Measurements from ENCODE around the gene SLC6A3. TPM values are rescaled to one million over a fixed set of nuclear protein-coding genes. Genes with fewer than 3 reads are reported as not detected.

The SLC6A3 gene
- total RNA-seq, 4 donors from 2014 or later = not detected

DNA sequence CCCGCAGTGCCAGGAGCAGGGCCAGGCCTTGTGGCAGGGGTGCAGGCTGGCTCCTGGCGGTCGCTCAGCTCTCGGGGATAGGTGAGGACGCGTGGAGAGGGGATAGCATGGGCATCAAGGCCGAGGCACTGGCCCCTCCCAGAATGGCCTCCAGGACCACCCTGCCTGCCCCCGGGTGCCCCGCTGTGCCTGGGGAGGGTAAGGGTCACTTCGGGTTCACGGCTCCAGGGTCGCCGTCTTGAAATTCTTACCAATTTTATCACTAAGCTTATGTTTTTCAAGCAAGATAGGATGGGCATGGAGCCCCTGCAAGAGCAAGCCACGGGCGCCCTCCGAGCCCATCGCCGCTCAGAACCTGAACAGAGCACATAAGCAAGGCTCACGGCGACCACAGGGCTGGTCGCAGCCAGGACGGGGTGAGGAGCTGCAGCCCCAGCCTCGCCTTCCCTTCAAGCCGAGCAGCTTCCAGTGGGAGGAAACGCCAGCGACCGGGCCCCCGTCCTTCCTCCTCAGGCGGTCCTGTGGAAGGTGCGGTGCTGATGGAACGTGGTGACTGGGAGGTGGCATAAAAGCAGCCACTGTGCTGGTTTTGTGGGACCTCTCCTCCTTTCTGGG lies 86.1 kb downstream of the SLC6A3 start:
- no peak for ATAC-seq
- Histone ChIP-seq H3K9me3 (no peaks in the 10 kb centered on the region), H3K4me1 (no peaks in the 10 kb centered on the region), H3K27ac (no peak overlapping the region), H3K36me3 (no peaks in the 10 kb centered on the region), H3K27me3 (peaks cover 13 to 31% (median 17%) of the 10 kb centered on the region in 3 donors), H3K4me3 (no peak overlapping the region)
- no peak for DNase-seq
- in situ Hi-C loops (cut with MboI; ENCODE audit: low sequenced_read_pairs in 4 of 4) (no loop called here), intact Hi-C loops (cut with DNase I; ENCODE audit: low total_unique reads) (no loop called here)
- no peak for TF ChIP-seq POLR2A (IDR thresholded peaks at IDR 0.05)
- TF ChIP-seq, protein P1, sequence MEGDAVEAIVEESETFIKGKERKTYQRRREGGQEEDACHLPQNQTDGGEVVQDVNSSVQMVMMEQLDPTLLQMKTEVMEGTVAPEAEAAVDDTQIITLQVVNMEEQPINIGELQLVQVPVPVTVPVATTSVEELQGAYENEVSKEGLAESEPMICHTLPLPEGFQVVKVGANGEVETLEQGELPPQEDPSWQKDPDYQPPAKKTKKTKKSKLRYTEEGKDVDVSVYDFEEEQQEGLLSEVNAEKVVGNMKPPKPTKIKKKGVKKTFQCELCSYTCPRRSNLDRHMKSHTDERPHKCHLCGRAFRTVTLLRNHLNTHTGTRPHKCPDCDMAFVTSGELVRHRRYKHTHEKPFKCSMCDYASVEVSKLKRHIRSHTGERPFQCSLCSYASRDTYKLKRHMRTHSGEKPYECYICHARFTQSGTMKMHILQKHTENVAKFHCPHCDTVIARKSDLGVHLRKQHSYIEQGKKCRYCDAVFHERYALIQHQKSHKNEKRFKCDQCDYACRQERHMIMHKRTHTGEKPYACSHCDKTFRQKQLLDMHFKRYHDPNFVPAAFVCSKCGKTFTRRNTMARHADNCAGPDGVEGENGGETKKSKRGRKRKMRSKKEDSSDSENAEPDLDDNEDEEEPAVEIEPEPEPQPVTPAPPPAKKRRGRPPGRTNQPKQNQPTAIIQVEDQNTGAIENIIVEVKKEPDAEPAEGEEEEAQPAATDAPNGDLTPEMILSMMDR (IDR thresholded peaks at IDR 0.05 in 4 of 5, conservative IDR thresholded peaks at IDR 0.05 in 1 of 5) = no peak

DNA sequence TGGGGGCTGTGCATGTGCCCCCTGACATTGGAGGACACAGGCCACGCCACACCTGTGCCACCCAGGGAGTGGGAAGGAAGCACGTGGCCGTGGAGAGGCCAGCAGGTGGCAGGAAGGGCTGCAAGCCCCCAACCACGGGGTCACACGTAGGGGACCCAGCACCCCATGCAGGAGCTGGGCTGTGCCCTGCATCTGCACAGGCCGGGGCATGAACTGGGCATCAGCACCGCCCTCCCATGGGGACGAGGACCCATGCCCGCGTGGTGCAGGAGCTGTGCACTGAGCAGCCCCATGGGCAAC lies 86.6 kb downstream of the SLC6A3 start:
- Histone ChIP-seq H3K4me1 (no peaks in the 10 kb centered on the region), H3K9me3 (no peaks in the 10 kb centered on the region), H3K36me3 (no peaks in the 10 kb centered on the region), H3K4me3 (no peak overlapping the region), H3K27ac (no peak overlapping the region), H3K27me3 (peaks cover 13 to 31% (median 13%) of the 10 kb centered on the region in 3 donors)
- ATAC-seq (no peak), DNase-seq (no peak)
- in situ Hi-C loops (cut with MboI; ENCODE audit: low sequenced_read_pairs in 4 of 4) (no loop called here), intact Hi-C loops (cut with DNase I; ENCODE audit: low total_unique reads) (no loop called here)
- TF ChIP-seq, protein P1 (IDR thresholded peaks at IDR 0.05 in 4 of 5, conservative IDR thresholded peaks at IDR 0.05 in 1 of 5) = no peak
- no peak for TF ChIP-seq POLR2A (IDR thresholded peaks at IDR 0.05)

DNA sequence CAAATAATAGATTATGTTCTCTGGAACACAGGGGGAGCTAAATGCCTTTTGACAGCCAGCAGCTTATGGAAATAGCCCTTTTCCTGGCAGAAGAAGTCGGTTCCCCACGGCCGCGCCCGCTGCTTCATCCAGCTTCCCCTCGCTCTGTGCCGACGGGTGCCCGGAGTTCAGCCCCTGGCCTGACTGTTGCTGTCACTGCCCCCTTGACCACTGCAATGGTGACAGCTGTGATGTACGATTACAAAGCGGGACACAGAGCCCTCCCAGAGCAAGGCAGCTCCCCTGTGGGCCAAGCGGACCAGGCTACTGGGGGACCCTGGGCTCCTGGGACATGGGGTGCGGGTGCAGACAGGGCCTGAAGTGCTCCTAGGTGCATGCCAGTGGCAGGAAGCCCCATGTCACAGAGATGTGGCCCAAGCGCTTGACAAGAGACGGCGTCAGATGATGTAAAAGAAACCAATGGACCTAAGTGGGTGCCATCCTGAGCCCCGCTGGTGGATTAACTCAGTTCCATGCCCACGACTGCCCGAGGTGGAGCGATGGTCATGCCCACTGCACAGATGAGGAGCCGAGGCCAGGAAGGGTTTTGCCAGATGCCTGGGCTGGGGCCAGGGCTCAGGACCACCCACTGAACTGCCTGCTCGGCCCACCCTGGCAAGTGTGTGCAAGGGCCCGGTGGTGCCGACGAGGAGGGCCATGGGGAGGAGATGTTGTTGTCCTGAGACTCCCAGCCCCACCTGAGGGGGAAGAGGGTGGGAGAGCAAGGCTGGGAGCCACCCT lies 87.1 kb downstream of the SLC6A3 start:
- no peak overlapping the region for H3K4me3 ChIP-seq
- TF ChIP-seq, protein P1 (IDR thresholded peaks at IDR 0.05 in 4 of 5, conservative IDR thresholded peaks at IDR 0.05 in 1 of 5) = no peak
- no peak for TF ChIP-seq POLR2A (IDR thresholded peaks at IDR 0.05)
- no peaks in the 10 kb centered on the region for H3K9me3 ChIP-seq
- no peak for ATAC-seq
- in situ Hi-C loops (cut with MboI; ENCODE audit: low sequenced_read_pairs in 4 of 4) (no loop called here), intact Hi-C loops (cut with DNase I; ENCODE audit: low total_unique reads) (no loop called here)
- H3K27me3 ChIP-seq = peaks cover 13 to 30% (median 13%) of the 10 kb centered on the region in 3 donors
- no peaks in the 10 kb centered on the region for H3K4me1 ChIP-seq
- no peaks in the 10 kb centered on the region for H3K36me3 ChIP-seq
- H3K27ac ChIP-seq = no peak overlapping the region
- DNase-seq = no peak

GRCh38 chr5:1356873-1357787 lies 88.1 kb downstream of the SLC6A3 start:
- TF ChIP-seq, protein P1 (IDR thresholded peaks at IDR 0.05 in 4 of 5, conservative IDR thresholded peaks at IDR 0.05 in 1 of 5) = no peak
- no peak for TF ChIP-seq POLR2A (IDR thresholded peaks at IDR 0.05)
- ATAC-seq (no peak), DNase-seq (no peak)
- H3K4me3 ChIP-seq = no peak overlapping the region
- H3K27ac ChIP-seq = no peak overlapping the region
- intact Hi-C loops (cut with DNase I; ENCODE audit: low total_unique reads) (no loop called here), in situ Hi-C loops (cut with MboI; ENCODE audit: low sequenced_read_pairs in 4 of 4) (no loop called here)
- H3K27me3 ChIP-seq = peaks cover 10 to 23% (median 13%) of the 10 kb centered on the region in 3 donors
- H3K36me3 ChIP-seq = no peaks in the 10 kb centered on the region
- no peaks in the 10 kb centered on the region for H3K9me3 ChIP-seq
- H3K4me1 ChIP-seq = no peaks in the 10 kb centered on the region
